ENCODE measurements around the gene UST. TPM values are rescaled to one million over a fixed set of nuclear protein-coding genes. Genes with fewer than 3 reads are reported as not detected.

UST gene
- total RNA-seq, 1 donor from 2014 or later, result 33.3 TPM

GRCh38 chr6:149077208-149077607, 330.4 kb downstream of the UST start:
- Histone ChIP-seq H3K9ac (no peak overlapping the region), H4K20me1 (ENCODE audit: low read depth) (no peaks in the 10 kb centered on the region), H3K27ac (no peak overlapping the region), H3F3A (ENCODE audit: low read depth) (no peaks in the 10 kb centered on the region), H3K4me1 (no peaks in the 10 kb centered on the region), H2AFZ (replicated peaks) (no peak overlapping the region), H3K4me2 (no peak overlapping the region), H3K4me3 (no peak overlapping the region), H3K36me3 (no peaks in the 10 kb centered on the region), H3K9me3 (ENCODE audit: low read depth) (no peaks in the 10 kb centered on the region), H3K79me2 (ENCODE audit: low read depth) (no peaks in the 10 kb centered on the region), H3K27me3 (no peaks in the 10 kb centered on the region)
- DNase-seq (ENCODE audit: low spot score), result no peak
- H3K36me3 Mint-ChIP-seq, result peaks cover 25% of the 10 kb centered on the region
- no peaks in the 10 kb centered on the region for H3K27me3 Mint-ChIP-seq (ENCODE audit: insufficient read depth, low read depth)
- no peak overlapping the region for H3K27ac Mint-ChIP-seq
- no peak for TF ChIP-seq EZH2 (IDR thresholded peaks at IDR 0.05)
- no peak for TF ChIP-seq CTCF (IDR thresholded peaks at IDR 0.05)
- TF ChIP-seq EZH2phosphoT487 (IDR thresholded peaks at IDR 0.05), result no peak
- no peaks in the 10 kb centered on the region for H3K4me1 Mint-ChIP-seq
- no peak overlapping the region for H3K4me3 Mint-ChIP-seq
- H3K9me3 Mint-ChIP-seq, result no peaks in the 10 kb centered on the region

- Histone ChIP-seq H3K9me3 (ENCODE audit: low read depth) (no peaks in the 10 kb centered on the region), H4K20me1 (ENCODE audit: low read depth) (no peaks in the 10 kb centered on the region), H3K9ac (no peak overlapping the region), H3K27me3 (no peaks in the 10 kb centered on the region), H3K36me3 (no peaks in the 10 kb centered on the region), H3K4me1 (no peaks in the 10 kb centered on the region), H2AFZ (replicated peaks) (no peak overlapping the region), H3K27ac (no peak overlapping the region), H3K79me2 (ENCODE audit: low read depth) (no peaks in the 10 kb centered on the region), H3K4me3 (no peak overlapping the region), H3F3A (ENCODE audit: low read depth) (no peaks in the 10 kb centered on the region), H3K4me2 (no peak overlapping the region)
- TF ChIP-seq CTCF (IDR thresholded peaks at IDR 0.05) (no peak), EZH2 (IDR thresholded peaks at IDR 0.05) (no peak), EZH2phosphoT487 (IDR thresholded peaks at IDR 0.05) (no peak)
- Mint-ChIP-seq H3K27ac (no peak overlapping the region), H3K27me3 (ENCODE audit: insufficient read depth, low read depth) (no peaks in the 10 kb centered on the region), H3K4me3 (no peak overlapping the region), H3K9me3 (no peaks in the 10 kb centered on the region), H3K4me1 (peaks cover 2% of the 10 kb centered on the region), H3K36me3 (peaks cover 22% of the 10 kb centered on the region)
- no peak for DNase-seq (ENCODE audit: low spot score)
These were observed 331.5 kb downstream of the UST start for GRCh38 chr6:149078211-149078782.

GRCh38 chr6:149079456-149079855, 332.6 kb downstream of the UST start:
- H2AFZ ChIP-seq (replicated peaks), result no peak overlapping the region
- no peaks in the 10 kb centered on the region for H3K79me2 ChIP-seq (ENCODE audit: low read depth)
- H3K4me3 ChIP-seq, result no peak overlapping the region
- no peaks in the 10 kb centered on the region for H3K27me3 Mint-ChIP-seq (ENCODE audit: insufficient read depth, low read depth)
- H3K4me1 Mint-ChIP-seq, result peaks cover 2% of the 10 kb centered on the region
- DNase-seq (ENCODE audit: low spot score), result no peak
- H3K9me3 Mint-ChIP-seq, result no peaks in the 10 kb centered on the region
- no peaks in the 10 kb centered on the region for H3K9me3 ChIP-seq (ENCODE audit: low read depth)
- no peaks in the 10 kb centered on the region for H3K4me1 ChIP-seq
- H3K27ac ChIP-seq, result no peak overlapping the region
- H3K27me3 ChIP-seq, result no peaks in the 10 kb centered on the region
- peaks cover 16% of the 10 kb centered on the region for H3K36me3 Mint-ChIP-seq
- TF ChIP-seq EZH2 (IDR thresholded peaks at IDR 0.05) (no peak), EZH2phosphoT487 (IDR thresholded peaks at IDR 0.05) (no peak), CTCF (IDR thresholded peaks at IDR 0.05) (no peak)
- no peak overlapping the region for H3K4me2 ChIP-seq
- H3K36me3 ChIP-seq, result no peaks in the 10 kb centered on the region
- no peaks in the 10 kb centered on the region for H3F3A ChIP-seq (ENCODE audit: low read depth)
- H3K27ac Mint-ChIP-seq, result no peak overlapping the region
- H3K4me3 Mint-ChIP-seq, result no peak overlapping the region
- H4K20me1 ChIP-seq (ENCODE audit: low read depth), result no peaks in the 10 kb centered on the region
- no peak overlapping the region for H3K9ac ChIP-seq
